ENCODE measurements around the gene RNFT2. TPM values are rescaled to one million over a fixed set of nuclear protein-coding genes. Genes with fewer than 3 reads are reported as not detected.

RNFT2 gene
- total RNA-seq, 1 donor from 2014 or later: 8.6 TPM

GRCh38 chr12:116864371-116865160 lies 126.5 kb downstream of the RNFT2 start:
- intact Hi-C loops (cut with micrococcal nuclease): no loop called here

GRCh38 chr12:116867523-116867922 lies 129.4 kb downstream of the RNFT2 start:
- intact Hi-C loops (cut with micrococcal nuclease): no loop called here

DNA sequence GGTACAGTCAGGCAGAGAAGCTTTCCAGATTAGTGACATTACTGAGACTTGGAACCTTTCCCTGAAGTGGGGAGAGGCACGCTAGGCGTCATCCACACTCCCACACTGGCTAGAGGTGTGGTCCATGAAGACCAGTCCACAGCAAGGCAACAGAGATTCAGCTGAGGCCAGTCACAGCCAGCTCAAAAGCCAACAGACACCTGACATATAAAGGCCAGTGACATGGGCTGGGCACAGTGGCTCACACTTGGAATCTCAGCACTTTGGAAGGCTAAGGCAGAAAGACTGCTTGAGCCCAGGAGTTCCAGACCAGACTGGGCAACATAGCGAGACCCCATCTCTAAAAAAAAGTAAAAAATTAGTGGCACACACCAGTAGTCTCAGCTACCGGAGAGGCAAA lies 132.2 kb downstream of the RNFT2 start:
- intact Hi-C loops (cut with micrococcal nuclease): no loop called here

DNA sequence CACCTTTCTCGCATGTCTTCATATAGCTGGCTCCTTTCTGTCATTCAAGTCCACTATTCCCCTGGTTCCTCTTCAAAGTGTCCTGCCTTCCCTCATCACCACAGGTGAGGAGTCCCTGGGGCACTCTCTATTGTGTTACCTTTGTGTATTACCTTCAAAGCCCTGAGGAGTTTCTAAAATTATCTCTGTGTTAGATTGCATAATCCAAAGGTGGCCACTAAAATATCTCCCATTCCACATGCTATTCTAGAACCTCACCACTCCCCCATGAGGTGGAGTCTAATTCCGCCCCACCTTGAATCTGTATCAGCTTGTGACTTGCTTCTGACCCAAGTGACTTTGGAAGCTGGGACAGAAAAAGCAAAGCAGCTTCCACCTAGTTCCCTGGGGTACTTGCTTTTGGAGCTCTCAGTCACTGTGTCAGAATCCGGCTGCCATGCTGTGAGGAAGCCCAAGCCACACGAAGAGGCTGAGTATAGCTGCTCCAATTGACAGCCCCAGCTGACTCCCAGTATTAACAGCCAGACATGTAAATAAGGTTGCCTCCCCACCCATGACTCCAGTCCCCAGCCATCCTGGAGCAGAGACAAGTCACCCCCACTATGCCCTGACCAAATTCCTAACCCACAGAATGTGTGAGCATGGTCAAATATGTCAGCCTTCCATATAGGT lies 136.3 kb downstream of the RNFT2 start:
- intact Hi-C loops (cut with micrococcal nuclease): no loop called here

- intact Hi-C loops (cut with micrococcal nuclease): no loop called here
Measured at GRCh38 chr12:116876151-116876869, 138.2 kb downstream of the RNFT2 start.

- intact Hi-C loops (cut with micrococcal nuclease): no loop called here
Measured at GRCh38 chr12:116878567-116879508, 140.7 kb downstream of the RNFT2 start.

- intact Hi-C loops (cut with micrococcal nuclease): no loop called here
Measured at GRCh38 chr12:116879509-116880212, 141.5 kb downstream of the RNFT2 start.

DNA sequence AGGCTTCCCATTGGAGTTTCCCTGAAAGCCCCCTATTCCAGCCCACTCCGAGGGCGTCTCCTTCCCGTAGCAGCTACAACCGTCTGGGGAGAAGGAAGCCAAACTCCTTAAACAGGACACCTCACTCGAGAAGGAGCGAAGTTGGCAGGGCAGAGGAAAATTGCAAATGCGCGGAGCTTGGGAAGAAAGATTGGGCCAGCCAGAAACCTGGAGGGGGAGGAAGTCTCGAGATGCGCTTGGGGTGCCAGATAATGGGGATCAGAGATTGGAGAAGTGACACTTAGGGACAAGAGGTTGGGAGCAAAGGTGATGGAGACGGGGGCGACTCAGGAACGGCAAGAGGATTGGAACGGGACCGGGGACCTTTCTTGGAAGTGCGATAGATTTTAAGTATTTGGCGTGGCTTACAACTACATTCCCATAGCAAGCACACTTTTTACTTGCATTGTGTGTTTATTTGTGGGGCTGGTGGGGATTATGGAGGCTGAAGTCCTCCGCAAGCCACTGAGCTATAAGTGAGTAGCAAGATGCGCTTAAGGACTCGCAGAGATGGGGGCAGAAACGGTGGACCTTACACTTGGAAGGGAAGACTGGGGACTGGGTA lies 142.2 kb downstream of the RNFT2 start:
- intact Hi-C loops (cut with micrococcal nuclease): no loop called here

DNA sequence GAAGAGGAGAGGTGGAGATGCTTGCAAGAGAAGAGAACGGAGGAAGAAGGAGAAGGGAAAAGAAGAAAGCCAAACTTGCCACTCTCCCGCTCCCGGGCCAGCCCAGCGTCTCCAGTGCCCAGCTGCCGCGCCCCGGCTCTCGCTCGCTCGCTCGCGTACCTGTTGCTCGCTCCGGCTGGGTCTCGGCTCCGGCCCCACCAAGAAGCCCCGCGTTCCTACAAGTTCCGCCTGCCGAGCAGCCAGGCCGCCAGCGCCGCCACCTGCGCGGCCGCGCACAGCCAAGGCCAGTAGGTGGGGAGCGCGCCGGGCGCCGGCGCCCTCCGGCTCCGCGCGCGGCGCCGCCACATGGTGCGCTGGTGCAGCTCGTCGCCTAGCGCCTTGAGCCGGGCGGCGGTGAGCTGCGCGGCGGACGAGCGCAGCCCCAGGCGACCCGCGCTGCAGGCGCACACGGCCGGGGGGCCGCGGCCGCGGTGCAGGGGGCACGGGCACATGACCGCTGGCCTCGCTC lies 142.8 kb downstream of the RNFT2 start:
- intact Hi-C loops (cut with micrococcal nuclease): no loop called here

DNA sequence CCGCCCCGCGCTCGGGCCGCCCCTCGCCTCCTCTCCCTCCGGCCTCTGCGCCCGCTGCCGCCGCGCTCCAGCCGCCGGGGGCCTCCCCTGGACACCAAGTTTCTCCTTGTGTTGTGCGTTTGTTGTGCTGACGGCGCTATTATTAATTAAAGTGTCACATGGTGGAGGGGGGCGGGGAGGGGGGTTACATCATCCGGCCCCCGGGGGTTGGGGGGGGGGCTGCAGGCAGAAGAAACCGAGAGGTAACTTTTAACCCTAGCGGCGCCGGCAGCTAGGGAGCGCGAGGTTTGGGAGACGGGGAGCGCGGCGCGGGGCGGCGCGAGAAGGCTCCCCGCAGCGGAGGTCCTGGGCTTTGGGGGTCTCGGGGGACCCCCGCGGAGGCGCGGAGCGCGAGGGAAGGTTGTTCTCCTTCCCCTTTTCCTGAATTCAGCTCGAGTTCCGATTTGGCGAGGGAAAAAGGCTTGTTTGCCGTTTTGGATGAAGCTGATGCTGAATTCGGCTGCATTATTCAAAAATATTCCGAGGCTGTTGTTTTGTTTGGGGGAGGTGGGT lies 143.3 kb downstream of the RNFT2 start, which contains the start of gene HRK:
Gene HRK (minus strand): TSS at position 117 of the 552 bp plus-strand sequence. CDS start 134 bp downstream, outside the sequence.
- intact Hi-C loops (cut with micrococcal nuclease): no loop called here

DNA sequence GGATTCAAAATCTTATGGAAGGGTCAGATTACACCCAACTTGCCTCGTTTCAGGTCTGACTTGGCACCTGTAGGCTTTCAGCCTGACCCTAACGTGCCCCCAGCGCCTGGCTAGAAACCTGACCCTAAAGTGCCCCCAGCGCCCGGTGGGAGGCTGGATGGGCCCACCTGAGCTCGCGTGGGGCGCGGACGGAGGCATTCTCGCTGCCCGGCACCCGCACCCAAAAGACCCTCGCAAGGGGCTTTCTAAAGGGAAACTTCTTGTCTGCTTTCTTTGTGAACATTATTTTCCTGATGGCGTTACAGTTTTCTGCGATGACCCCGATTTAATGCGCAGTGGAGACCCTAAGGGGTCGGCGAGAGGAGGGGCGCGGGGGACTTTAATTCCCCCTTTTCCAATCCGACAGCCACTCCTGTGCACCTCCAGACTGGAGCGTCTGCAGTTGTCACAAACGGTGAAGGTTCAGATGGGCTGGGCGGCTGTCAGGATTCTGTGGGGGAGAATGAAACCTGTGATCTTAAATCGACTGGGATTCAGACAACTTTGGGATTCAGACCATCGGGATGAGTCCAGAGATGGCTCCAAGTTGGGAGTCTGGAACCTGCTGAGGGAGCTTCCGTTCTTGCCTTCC lies 143.9 kb downstream of the RNFT2 start:
- intact Hi-C loops (cut with micrococcal nuclease): no loop called here

GRCh38 chr12:116882742-116883141 lies 144.6 kb downstream of the RNFT2 start:
- intact Hi-C loops (cut with micrococcal nuclease): no loop called here

DNA sequence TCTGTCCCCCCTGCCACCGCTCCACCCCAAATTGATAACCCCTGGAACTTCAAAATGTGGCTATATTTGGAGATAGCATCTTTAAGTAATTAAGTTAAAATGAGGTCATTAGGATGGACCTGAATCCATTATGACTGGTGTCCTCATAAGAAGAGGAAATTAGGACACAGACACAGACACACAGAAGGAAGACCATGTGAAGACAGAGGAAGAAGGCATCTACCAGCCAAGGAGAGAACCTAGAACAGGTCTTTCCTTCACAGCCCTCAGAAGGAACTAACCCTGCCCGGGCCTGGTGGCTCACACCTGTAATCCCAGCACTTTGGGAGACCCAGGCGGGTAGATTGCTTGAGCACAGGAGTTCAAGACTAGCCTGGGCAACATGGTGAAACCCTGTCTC lies 146.8 kb downstream of the RNFT2 start:
- intact Hi-C loops (cut with micrococcal nuclease): no loop called here

GRCh38 chr12:116885491-116885890 lies 147.4 kb downstream of the RNFT2 start:
- intact Hi-C loops (cut with micrococcal nuclease): no loop called here

GRCh38 chr12:116887244-116887643 lies 149.1 kb downstream of the RNFT2 start:
- intact Hi-C loops (cut with micrococcal nuclease): no loop called here

DNA sequence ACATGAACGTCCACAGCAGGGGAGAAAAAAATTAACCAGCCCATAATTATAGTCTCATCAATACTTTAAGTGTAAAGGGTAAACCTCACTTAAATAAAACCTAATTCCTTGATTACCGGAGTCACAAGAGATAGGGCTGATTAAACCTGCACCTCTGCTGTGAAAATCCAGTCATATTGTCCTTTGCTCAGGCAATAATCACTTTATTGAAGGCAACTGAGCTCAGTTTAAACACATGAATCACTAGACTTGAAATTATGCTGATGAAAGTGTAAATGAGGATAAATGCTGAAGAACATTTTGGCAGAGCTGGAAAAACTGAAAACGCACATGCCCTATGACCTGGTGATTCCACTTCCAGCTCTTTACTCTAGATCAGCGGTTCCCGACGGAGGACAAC lies 149.8 kb downstream of the RNFT2 start:
- intact Hi-C loops (cut with micrococcal nuclease): no loop called here

DNA sequence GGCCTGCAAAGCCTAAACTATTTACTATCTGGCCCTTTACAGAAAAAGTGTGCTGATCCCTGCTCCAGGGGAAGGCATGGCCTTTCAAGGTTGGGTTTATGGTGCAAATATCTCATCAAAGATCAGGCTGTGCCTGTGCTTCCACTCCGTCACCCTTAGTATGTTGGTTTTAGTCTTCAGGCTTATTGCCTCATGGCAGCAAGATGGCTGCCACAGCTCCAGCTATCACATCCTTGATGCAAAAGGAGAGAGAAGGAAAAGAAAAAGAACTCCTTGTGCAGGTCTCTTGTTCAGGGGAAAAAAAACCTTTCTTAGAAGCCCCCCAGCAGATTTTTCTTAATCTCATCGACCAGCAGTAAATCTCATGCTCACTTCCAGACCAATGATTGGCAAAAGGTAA lies 152.2 kb downstream of the RNFT2 start:
- intact Hi-C loops (cut with micrococcal nuclease): no loop called here

DNA sequence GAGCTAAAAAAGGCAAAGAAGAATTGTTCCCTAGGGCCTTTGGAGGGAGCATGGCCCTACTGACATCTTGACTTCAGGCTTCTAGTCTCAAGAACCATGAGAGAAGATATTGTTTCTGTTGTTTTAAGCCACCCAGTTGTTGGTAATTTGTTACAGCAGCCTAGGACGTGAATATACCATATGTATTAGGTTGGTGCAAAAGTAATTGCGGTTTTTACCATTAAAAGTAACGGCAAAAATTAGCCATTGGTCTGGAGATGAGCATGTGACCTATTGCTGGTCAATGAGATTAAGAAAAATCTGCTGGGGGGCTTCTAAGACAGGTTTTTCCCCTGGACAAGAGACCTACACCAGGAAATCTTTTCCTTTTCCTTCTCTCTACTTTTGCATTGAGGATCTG lies 152.9 kb downstream of the RNFT2 start:
- intact Hi-C loops (cut with micrococcal nuclease): no loop called here

Measured in T-helper 2 cell treated with Interferon-gamma antibody and Interleukin-4, amounts not matched to agents 100 ng/mL and 5 ng/mL, for 36 hours (primary cell).